Lung (tissue), 12 donors: ENCODE measurements around the gene CCDC57. TPM values are rescaled to one million over a fixed set of nuclear protein-coding genes. Genes with fewer than 3 reads are reported as not detected.

Experiments used
- ATAC-seq: fragments of 200-7000 bp; cut with Tn5 transposase; one replicate; pipeline ENCODE4 v1.9.1; 2020; ENCODE audit warnings: moderate number of reproducible peaks; ENCODE audit not compliant: insufficient read depth, low FRiP score
- DNase-seq, 3 donors: peaks; one replicate each; pipeline ENCODE4 v3.0.0-alpha.2; 2013 to 2017
- H3K27ac ChIP-seq, 2 donors: one replicate each; pipeline ENCODE4 v1.5.1; 2013; ENCODE audit warnings: mild to moderate bottlenecking in 2 of 2, moderate library complexity in 2 of 2, control low read depth in 1 of 2, inconsistent platforms in 1 of 2, low read depth in 1 of 2, low read length in 1 of 2
- H3K27me3 ChIP-seq, 3 donors: one replicate each; pipeline ENCODE4 v1.5.1; 2013; ENCODE audit warnings: low read length in 2 of 3; ENCODE audit not compliant: control insufficient read depth in 3 of 3, insufficient read depth in 3 of 3
- H3K36me3 ChIP-seq, 4 donors: one replicate each; pipeline ENCODE4 v1.5.1; 2013; ENCODE audit warnings: low read length in 4 of 4, mild to moderate bottlenecking in 1 of 4, moderate library complexity in 1 of 4; ENCODE audit not compliant: control insufficient read depth in 4 of 4, insufficient read depth in 4 of 4
- H3K4me1 ChIP-seq, 5 donors: one replicate each; pipeline ENCODE4 v1.5.1; 2013; ENCODE audit warnings: low read length in 5 of 5, mild to moderate bottlenecking in 2 of 5, moderate library complexity in 1 of 5; ENCODE audit not compliant: control insufficient read depth in 5 of 5, insufficient read depth in 5 of 5
- H3K4me3 ChIP-seq: one replicate; pipeline ENCODE4 v1.5.1; 2013; ENCODE audit warnings: mild to moderate bottlenecking, control low read depth, moderate library complexity
- H3K9ac ChIP-seq, 2 donors: one replicate each; pipeline ENCODE4 v1.5.1; 2013; ENCODE audit warnings: low read length in 2 of 2, control low read depth in 1 of 2; ENCODE audit not compliant: insufficient read depth in 1 of 2
- H3K9me3 ChIP-seq, 4 donors: one replicate each; pipeline ENCODE4 v1.5.1; 2013; ENCODE audit warnings: low read length in 3 of 4, mild to moderate bottlenecking in 1 of 4, moderate library complexity in 1 of 4; ENCODE audit not compliant: control insufficient read depth in 4 of 4, insufficient read depth in 3 of 4
- WGBS, 2 donors: extraction: QIAGEN DNeasy Blood & Tissue Kit; methylation state at CpG; one replicate each; pipeline ENCODE4 v1.1.7; 2013; 5-methylcytosine and 5-hydroxymethylcytosine counted together
- polyA plus RNA-seq, 2 donors: library from polyadenylated mRNA; stranded (reverse); fragments of 200-250 nt; gene quantifications; one replicate each; pipeline ENCODE4 v1.2.1, GENCODE V29; 2013
- total RNA-seq, 2 donors: library from RNA; depleted of rRNA in 1 of 2; stranded (reverse); fragments of >200 nt in 1 of 2; gene quantifications; one replicate each; pipeline ENCODE4 v1.2.1, GENCODE V29; 2014 to 2021
- TF ChIP-seq, protein P1 (sequence below): IDR thresholded peaks from 2 replicates; pipeline ENCODE4 v1.5.1; 2012; ENCODE audit warnings: mild to moderate bottlenecking; ENCODE audit errors: control extremely low read depth, extremely low read depth
- donor health status: control.
- donor health status: control.
- donor health status: Bipolar disorder and iron deficiency.
- donor health status: healthy.
- donor health status: DM: yes; HTN: yes; CAD: no.

Gene CCDC57
- total and polyA plus RNA-seq, 4 donors = 33.2 to 128 (median 74.9) TPM

DNA sequence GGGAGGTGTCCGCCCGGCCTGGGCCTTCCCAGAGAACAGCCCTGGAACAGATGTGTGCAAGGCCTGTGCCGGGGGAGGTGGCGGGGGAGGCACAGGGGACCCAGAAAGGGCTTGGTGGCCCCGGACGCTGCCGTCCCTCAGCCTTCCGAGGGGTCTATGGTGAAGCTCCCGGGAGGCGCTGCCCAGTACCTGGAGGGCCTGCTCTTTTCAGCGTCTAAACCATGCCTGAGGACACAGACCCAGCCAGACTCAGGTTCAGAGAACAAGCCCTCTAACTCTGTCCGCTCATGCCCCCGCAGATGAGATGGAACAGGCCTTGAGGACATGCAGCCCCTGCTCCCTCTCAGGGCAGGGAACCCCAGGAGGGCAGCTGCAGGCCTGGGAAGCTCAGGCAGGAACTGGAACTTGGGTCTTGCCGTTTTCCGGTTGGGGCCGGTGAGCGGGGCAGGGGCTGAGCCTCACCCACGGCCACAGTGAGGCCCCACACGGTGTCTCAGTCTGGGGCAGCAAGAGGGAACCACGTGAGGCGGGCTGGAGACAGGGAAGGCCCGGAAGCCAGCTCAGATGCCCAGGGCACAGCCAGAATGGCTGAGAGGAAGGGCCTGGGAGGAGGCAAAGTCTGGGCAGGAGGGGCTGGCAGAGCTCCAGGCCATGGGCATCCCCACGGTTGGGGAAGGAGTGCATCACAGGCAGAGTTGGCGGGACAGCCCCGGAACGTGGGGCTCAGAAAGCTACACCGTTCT lies 28.7 kb upstream of the CCDC57 start:
- 33 to 43% methylated on average over 27 of the region's 27 CpGs for WGBS, 2 donors
- peak; percentile 39 for ATAC-seq

DNA sequence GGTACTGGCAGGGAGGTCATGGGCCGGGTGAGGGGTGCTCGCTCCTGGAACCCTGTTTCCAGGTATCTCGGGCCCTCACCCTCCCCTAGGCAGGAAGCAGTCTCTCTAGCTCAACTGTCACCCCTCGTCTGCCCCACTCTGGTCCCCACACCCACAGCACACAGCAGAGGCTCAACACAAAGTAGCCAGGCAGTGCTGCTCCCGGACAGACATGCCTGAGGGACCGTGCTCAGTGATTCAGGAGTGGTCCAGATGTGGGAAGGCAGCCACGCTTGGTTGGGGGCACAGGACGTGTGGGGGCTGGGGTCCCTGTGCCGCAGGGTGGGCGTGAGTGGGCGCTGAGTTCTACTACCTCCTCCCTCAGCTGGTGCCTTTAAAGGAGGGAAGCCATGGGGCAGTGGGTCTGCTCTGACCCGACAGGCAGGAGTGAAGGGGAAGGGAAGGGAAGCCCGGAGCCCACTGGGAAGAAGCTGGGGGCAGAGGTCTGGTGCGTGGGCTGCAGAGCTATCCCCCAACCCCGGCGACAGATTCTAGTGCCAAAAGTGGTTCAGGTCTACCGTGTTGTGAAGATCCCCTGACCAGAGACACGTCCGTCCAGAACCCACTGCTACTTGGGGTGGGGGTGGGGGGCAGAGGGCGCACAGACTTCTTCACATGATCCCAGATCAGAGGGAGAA lies 28.0 kb upstream of the CCDC57 start:
- 64 to 71% methylated on average over 20 of the region's 20 CpGs for WGBS, 2 donors
- Histone ChIP-seq H3K9ac (no peak overlapping the region), H3K27me3 (no peaks in the 10 kb centered on the region), H3K27ac (peak overlapping the region; percentile 43 to 85), H3K36me3 (peaks cover 0 to 56% (median 21%) of the 10 kb centered on the region in 4 donors), H3K4me1 (peaks cover 15 to 53% (median 50%) of the 10 kb centered on the region in 5 donors), H3K4me3 (no peak overlapping the region), H3K9me3 (no peaks in the 10 kb centered on the region)
- TF ChIP-seq, protein P1, sequence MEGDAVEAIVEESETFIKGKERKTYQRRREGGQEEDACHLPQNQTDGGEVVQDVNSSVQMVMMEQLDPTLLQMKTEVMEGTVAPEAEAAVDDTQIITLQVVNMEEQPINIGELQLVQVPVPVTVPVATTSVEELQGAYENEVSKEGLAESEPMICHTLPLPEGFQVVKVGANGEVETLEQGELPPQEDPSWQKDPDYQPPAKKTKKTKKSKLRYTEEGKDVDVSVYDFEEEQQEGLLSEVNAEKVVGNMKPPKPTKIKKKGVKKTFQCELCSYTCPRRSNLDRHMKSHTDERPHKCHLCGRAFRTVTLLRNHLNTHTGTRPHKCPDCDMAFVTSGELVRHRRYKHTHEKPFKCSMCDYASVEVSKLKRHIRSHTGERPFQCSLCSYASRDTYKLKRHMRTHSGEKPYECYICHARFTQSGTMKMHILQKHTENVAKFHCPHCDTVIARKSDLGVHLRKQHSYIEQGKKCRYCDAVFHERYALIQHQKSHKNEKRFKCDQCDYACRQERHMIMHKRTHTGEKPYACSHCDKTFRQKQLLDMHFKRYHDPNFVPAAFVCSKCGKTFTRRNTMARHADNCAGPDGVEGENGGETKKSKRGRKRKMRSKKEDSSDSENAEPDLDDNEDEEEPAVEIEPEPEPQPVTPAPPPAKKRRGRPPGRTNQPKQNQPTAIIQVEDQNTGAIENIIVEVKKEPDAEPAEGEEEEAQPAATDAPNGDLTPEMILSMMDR = no peak
- ATAC-seq = no peak
- DNase-seq = no peak

More for the DNA sequence above, 28.7 kb upstream of the CCDC57 start:
- peaks cover 8 to 51% (median 43%) of the 10 kb centered on the region in 5 donors for H3K4me1 ChIP-seq
- H3K4me3 ChIP-seq = no peak overlapping the region
- DNase-seq = no peak
- H3K9me3 ChIP-seq = no peaks in the 10 kb centered on the region
- H3K9ac ChIP-seq = no peak overlapping the region
- H3K36me3 ChIP-seq = peaks cover 0 to 63% (median 26%) of the 10 kb centered on the region in 4 donors
- peak overlapping the region; percentile 43 to 85 for H3K27ac ChIP-seq
- TF ChIP-seq, protein P1 = no peak
- H3K27me3 ChIP-seq = no peaks in the 10 kb centered on the region

DNA sequence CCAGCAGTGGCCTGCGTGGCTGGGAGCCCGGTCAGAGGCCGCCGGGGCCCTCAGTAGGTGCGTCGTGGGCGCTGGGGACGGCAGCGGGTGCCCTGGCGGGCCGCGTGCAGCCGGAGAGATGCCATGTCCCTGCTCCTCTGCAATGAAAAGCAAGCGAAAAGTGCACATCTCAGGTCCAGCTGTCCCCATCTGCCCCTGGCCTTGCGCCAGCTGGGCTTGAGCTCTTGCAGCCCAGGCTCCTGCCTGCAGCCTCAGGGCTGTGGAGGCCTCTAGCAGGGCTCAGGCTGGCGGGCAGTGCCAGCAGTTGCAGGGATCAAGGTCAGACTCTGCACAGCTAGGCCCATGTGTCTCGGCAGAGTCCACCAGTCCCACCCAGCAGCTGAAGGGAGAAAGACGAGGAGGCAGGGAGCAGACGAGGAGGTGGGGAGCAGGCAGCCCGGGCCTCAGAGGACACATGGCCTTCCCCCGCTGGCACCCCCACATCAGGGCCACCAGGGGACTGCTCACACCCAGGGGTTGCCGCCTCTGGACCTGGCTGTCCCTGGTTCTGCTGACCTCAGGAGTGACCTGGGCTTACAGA lies 27.4 kb upstream of the CCDC57 start:
- Histone ChIP-seq H3K4me3 (no peak overlapping the region), H3K9ac (no peak overlapping the region), H3K4me1 (peaks cover 17 to 58% (median 54%) of the 10 kb centered on the region in 5 donors), H3K27me3 (no peaks in the 10 kb centered on the region), H3K36me3 (peaks cover 0 to 49% (median 16%) of the 10 kb centered on the region in 4 donors), H3K9me3 (no peaks in the 10 kb centered on the region), H3K27ac (peak overlapping the region in 1 of 2 donors; percentile 85)
- ATAC-seq (no peak), DNase-seq (peak in 1 of 3 donors; percentile 73)
- 81 to 83% methylated on average over 17 to 22 of the region's 22 CpGs for WGBS, 2 donors
- TF ChIP-seq, protein P1 = no peak
